HCT116 (cell line): ENCODE measurements around the gene CBX7. TPM values are rescaled to one million over a fixed set of nuclear protein-coding genes. Genes with fewer than 3 reads are reported as not detected.
A peak's percentile ranks its signal among the peaks of the same experiment; 100 is the strongest.

Experiments used
- ATAC-seq: fragments of 200-7000 bp; cut with Tn5 transposase; 2 replicates; pipeline ENCODE4 v1.9.1; 2020; ENCODE audit warnings: mild to moderate bottlenecking, moderate library complexity
- BruUV-seq: library from RNA; stranded (reverse); fragments of 400-500 nt; replicated peaks from 2 replicates; lab custom pipeline; 2021; lab: Mats Ljungman, UMichigan
- CTCF ChIA-PET: fragments of 300-600 bp; sonication (Branson Sonifier 250); formaldehyde crosslinking; loops from one replicate; lab custom pipeline; 2021; ENCODE audit warnings: antibody characterized with exemption; lab: Charles Lee
- POLR2A ChIA-PET: fragments of 300-600, 350-600 bp; sonication (Branson Sonifier 250); formaldehyde crosslinking; loops from one replicate; lab custom pipeline; 2021; ENCODE audit warnings: antibody characterized with exemption; lab: Charles Lee
- RAD21 ChIA-PET, 2 experiments: fragments of 300-600 bp; sonication (Branson Sonifier 250); formaldehyde crosslinking; loops; one replicate each; lab custom pipeline; 2023; ENCODE audit warnings: low total read pairs in 2 of 2; ENCODE audit not compliant: uncharacterized antibody in 2 of 2, unreplicated experiment in 2 of 2, low non-redundant PET in 1 of 2; lab: Charles Lee
- DNase-seq: peaks from one replicate; pipeline ENCODE4 v3.0.0-alpha.2; 2010; ENCODE audit warnings: low read depth, low spot score
- H2AFZ ChIP-seq: fragments of 200-600 bp; shearing (Covaris generic), sonication (generic); 2 replicates; pipeline ENCODE4 v1.6.1; 2017; ENCODE audit warnings: low read depth, mixed run types, mixed read lengths, antibody characterized with exemption, low read length; ENCODE audit not compliant: poor library complexity, severe bottlenecking
- H3K27ac ChIP-seq: 2 replicates; pipeline ENCODE4 v1.5.1; 2012; ENCODE audit warnings: low read depth, low read length
- H3K27me3 ChIP-seq: fragments of 200-600 bp; sonication (generic); 2 replicates; pipeline ENCODE4 v1.6.1; 2016; ENCODE audit warnings: mixed run types, low read length, mixed read lengths; ENCODE audit not compliant: insufficient read depth
- H3K36me3 ChIP-seq, 2 experiments: fragments of 200-500 bp in 1 of 2; fragments of 200-600 bp in 1 of 2; sonication (Bioruptor generic) in 1 of 2; sonication (generic) in 1 of 2; 2 replicates each; pipeline versions ENCODE4 v1.5.1 to v1.6.1; 2014 to 2016; ENCODE audit warnings: low read length in 2 of 2, inconsistent platforms in 1 of 2, mixed read lengths in 1 of 2, mixed run types in 1 of 2; ENCODE audit not compliant: insufficient read depth in 2 of 2, control insufficient read depth in 1 of 2
- H3K4me1 ChIP-seq, 2 experiments: fragments of 200-600 bp in 1 of 2; sonication (generic) in 1 of 2; 2 replicates each; pipeline versions ENCODE4 v1.5.1 to v1.6.1; 2012 to 2017; ENCODE audit warnings: low read length in 2 of 2, inconsistent platforms in 1 of 2, mild to moderate bottlenecking in 1 of 2, mixed read lengths in 1 of 2, mixed run types in 1 of 2, moderate library complexity in 1 of 2; ENCODE audit not compliant: insufficient read depth in 2 of 2, control insufficient read depth in 1 of 2
- H3K4me2 ChIP-seq: fragments of 200-600 bp; sonication (generic); 2 replicates; pipeline ENCODE4 v1.6.1; 2017; ENCODE audit warnings: mixed run types, low read length, mixed read lengths
- H3K4me3 ChIP-seq, 2 experiments: fragments of 200-600 bp in 1 of 2; sonication (generic) in 1 of 2; replicated peaks in 1 of 2; 2 replicates each; pipeline ENCODE4 v1.5.1; 2011 to 2016; ENCODE audit warnings: low read length in 2 of 2, control low read depth in 1 of 2, low read depth in 1 of 2, mild to moderate bottlenecking in 1 of 2, mixed read lengths in 1 of 2, mixed run types in 1 of 2
- H3K79me2 ChIP-seq: fragments of 200-600 bp; sonication (generic); 2 replicates; pipeline ENCODE4 v1.6.1; 2017; ENCODE audit warnings: mild to moderate bottlenecking, mixed run types, low read length, moderate library complexity, mixed read lengths; ENCODE audit not compliant: insufficient read depth
- H3K9ac ChIP-seq: fragments of 200-600 bp; sonication (generic); 2 replicates; pipeline ENCODE4 v1.6.1; 2016; ENCODE audit warnings: low read length, mixed read lengths
- H3K9me2 ChIP-seq: fragments of 200-600 bp; sonication (generic), shearing (Covaris generic); 2 replicates; pipeline ENCODE4 v1.6.1; 2017; ENCODE audit warnings: mixed run types, mild to moderate bottlenecking, moderate library complexity; ENCODE audit not compliant: insufficient read depth
- H3K9me3 ChIP-seq, 2 experiments: fragments of 200-500 bp in 1 of 2; fragments of 200-600 bp in 1 of 2; sonication (Bioruptor generic) in 1 of 2; sonication (generic) in 1 of 2; 2 replicates each; pipeline ENCODE4 v1.6.1; 2014 to 2017; ENCODE audit warnings: low read length in 2 of 2, mixed read lengths in 2 of 2, inconsistent platforms in 1 of 2, low read depth in 1 of 2, mild to moderate bottlenecking in 1 of 2, mixed run types in 1 of 2, moderate library complexity in 1 of 2; ENCODE audit not compliant: control insufficient read depth in 1 of 2, insufficient read depth in 1 of 2
- H4K20me1 ChIP-seq: fragments of 200-600 bp; sonication (generic), shearing (Covaris generic); 2 replicates; pipeline ENCODE4 v1.6.1; 2017; ENCODE audit warnings: mixed run types, mild to moderate bottlenecking, moderate library complexity; ENCODE audit not compliant: insufficient read depth
- EGR1 ChIP-seq: IDR thresholded peaks from 2 replicates; pipeline ENCODE4 v1.6.1; 2012; ENCODE audit warnings: low read depth
- ELF1 ChIP-seq: IDR thresholded peaks from 2 replicates; pipeline ENCODE4 v1.6.1; 2012; ENCODE audit warnings: low read depth, borderline replicate concordance
- FOSL1 ChIP-seq: IDR thresholded peaks from 2 replicates; pipeline ENCODE4 v1.6.1; 2012; ENCODE audit warnings: low read depth
- SP1 ChIP-seq: IDR thresholded peaks from 2 replicates; pipeline ENCODE4 v1.6.1; 2012; ENCODE audit warnings: low read depth
- YY1 ChIP-seq: IDR thresholded peaks from 2 replicates; pipeline ENCODE4 v1.6.1; 2011; ENCODE audit warnings: low read length, low read depth, moderate library complexity, mild to moderate bottlenecking; ENCODE audit not compliant: insufficient replicate concordance; ENCODE audit errors: extremely low read depth
- intact Hi-C: fragments of 100-400 bp; cut with micrococcal nuclease; formaldehyde crosslinking; loops from 2 replicates; pipeline ENCODE4 v1.10.0; 2022
- total RNA-seq: library from RNA; stranded (reverse); gene quantifications from one replicate; pipeline ENCODE4 v1.2.1, GENCODE V29; 2021; ENCODE audit not compliant: unreplicated experiment
- TF ChIP-seq, protein P1 (sequence below): IDR thresholded peaks from 2 replicates; pipeline ENCODE4 v1.6.1; 2012; ENCODE audit warnings: low read depth
- TF ChIP-seq, protein P2 (sequence below): IDR thresholded peaks from 2 replicates; pipeline ENCODE4 v1.6.1; 2012

The CBX7 gene
- total RNA-seq, 1 experiment from 2014 or later, result 20.1 TPM

DNA sequence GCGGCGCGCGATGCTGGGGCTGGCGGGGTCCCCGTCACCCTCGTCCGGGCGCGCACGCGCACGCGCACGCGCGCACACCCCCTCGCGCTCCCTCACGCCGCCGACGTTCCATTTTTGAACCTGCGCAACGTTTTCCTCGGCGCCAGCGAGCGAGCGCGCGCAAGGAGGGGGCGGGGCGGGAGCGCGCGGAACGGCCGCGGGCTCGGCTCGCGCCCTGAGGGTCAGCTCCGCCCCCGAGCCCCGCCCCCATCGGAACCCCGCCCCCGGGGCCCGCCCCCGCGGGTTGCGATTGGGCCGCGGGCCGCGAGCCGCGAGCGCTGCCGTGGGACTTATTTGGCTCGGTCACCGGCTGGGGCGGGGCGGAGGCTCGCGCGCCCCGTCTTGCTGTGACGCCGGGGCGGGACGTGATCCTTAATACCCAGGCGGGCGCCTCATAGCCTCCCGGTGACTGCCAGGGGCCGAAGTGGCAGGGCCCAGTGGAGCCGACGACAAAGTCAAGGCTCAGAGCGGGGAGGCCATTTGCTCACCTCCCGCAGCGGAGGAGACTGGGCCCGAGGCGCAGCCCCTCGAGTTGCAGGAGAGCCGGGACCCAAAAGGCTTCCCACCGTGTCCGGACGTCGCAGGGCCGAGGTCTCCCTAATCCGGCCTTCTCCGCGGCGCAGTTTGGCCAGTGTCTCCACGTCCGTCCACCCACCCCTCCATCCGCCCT lies at the start of gene CBX7 (continued):
- TF ChIP-seq, protein P1, sequence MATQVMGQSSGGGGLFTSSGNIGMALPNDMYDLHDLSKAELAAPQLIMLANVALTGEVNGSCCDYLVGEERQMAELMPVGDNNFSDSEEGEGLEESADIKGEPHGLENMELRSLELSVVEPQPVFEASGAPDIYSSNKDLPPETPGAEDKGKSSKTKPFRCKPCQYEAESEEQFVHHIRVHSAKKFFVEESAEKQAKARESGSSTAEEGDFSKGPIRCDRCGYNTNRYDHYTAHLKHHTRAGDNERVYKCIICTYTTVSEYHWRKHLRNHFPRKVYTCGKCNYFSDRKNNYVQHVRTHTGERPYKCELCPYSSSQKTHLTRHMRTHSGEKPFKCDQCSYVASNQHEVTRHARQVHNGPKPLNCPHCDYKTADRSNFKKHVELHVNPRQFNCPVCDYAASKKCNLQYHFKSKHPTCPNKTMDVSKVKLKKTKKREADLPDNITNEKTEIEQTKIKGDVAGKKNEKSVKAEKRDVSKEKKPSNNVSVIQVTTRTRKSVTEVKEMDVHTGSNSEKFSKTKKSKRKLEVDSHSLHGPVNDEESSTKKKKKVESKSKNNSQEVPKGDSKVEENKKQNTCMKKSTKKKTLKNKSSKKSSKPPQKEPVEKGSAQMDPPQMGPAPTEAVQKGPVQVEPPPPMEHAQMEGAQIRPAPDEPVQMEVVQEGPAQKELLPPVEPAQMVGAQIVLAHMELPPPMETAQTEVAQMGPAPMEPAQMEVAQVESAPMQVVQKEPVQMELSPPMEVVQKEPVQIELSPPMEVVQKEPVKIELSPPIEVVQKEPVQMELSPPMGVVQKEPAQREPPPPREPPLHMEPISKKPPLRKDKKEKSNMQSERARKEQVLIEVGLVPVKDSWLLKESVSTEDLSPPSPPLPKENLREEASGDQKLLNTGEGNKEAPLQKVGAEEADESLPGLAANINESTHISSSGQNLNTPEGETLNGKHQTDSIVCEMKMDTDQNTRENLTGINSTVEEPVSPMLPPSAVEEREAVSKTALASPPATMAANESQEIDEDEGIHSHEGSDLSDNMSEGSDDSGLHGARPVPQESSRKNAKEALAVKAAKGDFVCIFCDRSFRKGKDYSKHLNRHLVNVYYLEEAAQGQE, result no peak
- TF ChIP-seq, protein P2, sequence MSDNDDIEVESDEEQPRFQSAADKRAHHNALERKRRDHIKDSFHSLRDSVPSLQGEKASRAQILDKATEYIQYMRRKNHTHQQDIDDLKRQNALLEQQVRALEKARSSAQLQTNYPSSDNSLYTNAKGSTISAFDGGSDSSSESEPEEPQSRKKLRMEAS, result peak; percentile 66; the same call in 1 of the 2 replicates
- TF ChIP-seq YY1, result peak; percentile 46

DNA sequence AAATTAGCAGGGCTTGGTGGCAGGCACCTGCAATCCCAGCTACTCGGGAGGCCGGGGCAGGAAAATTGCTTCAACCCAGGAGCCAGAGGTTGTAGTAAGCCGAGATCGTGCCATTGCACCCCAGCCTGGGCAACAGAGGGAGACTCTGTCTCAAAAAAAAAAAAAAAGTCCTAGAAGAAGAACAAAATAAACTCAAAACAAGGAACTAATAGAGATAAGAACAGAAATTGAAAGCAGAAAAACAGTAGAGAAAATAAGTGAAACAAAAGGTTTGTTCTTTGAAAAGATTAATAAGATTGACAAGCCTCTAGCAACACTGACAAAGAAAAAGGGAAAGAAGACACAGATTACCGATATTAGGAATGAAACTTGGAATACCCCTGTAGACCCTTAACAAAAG lies 45.1 kb upstream of the CBX7 start:
- Histone ChIP-seq H3K9me2 (no peaks in the 10 kb centered on the region), H3K27ac (no peak overlapping the region), H3K4me2 (no peak overlapping the region), H3K4me3 (no peak overlapping the region), H3K79me2 (no peaks in the 10 kb centered on the region), H3K4me1 (peaks cover 1 to 2% of the 10 kb centered on the region in 2 experiments; a peak in 1 of 4 replicates), H3K9ac (no peak overlapping the region), H2AFZ (peak overlapping the region; percentile 54), H3K9me3 (peaks cover 0 to 4% of the 10 kb centered on the region in 2 experiments; a peak in 1 of 4 replicates), H3K36me3 (no peaks in the 10 kb centered on the region), H4K20me1 (no peaks in the 10 kb centered on the region), H3K27me3 (no peaks in the 10 kb centered on the region)
- ChIA-PET POLR2A (no interaction called here), RAD21 (no interaction called here), CTCF (no interaction called here)
- DNase-seq (no peak), ATAC-seq (no peak)
- intact Hi-C loops, result no loop called here
- TF ChIP-seq SP1, result no peak
- no peak for TF ChIP-seq FOSL1
- TF ChIP-seq ELF1, result no peak
- no peak for TF ChIP-seq EGR1
- no TSS peak for BruUV-seq
